K562 (cell line): ENCODE data around the gene LAMB3. TPM values are rescaled to one million over a fixed set of nuclear protein-coding genes. Genes with fewer than 3 reads are reported as not detected.

ENCODE experiments used
- ATF7 ChIP-seq: fragments of 450-650 bp; IDR thresholded peaks from 2 replicates; pipeline ENCODE4 v1.7.1; 2014; ENCODE audit warnings: mild to moderate bottlenecking, moderate library complexity
- FOXK1 ChIP-seq: sonication (generic); formaldehyde crosslinking; IDR thresholded peaks from 2 replicates; pipeline ENCODE4 v1.8.0; 2022; ENCODE audit warnings: missing genetic modification reagents, mild to moderate bottlenecking, borderline replicate concordance
- GABPA ChIP-seq: fragments of 200-800 bp; sonication (Bioruptor generic); conservative IDR thresholded peaks from 2 replicates; pipeline ENCODE4 v1.6.1; 2016; ENCODE audit warnings: low read depth, missing genetic modification characterization, missing compliant biosample characterization
- HNRNPK ChIP-seq: fragments of 200-400 bp; formaldehyde crosslinking; IDR thresholded peaks from one replicate; pipeline ENCODE4 v1.6.1; 2018; ENCODE audit warnings: mild to moderate bottlenecking, low read depth, low read length; ENCODE audit not compliant: poor library complexity, severe bottlenecking
- JUND ChIP-seq, 2 experiments: IDR thresholded peaks; 2 replicates in 1 of 2; 3 replicates in 1 of 2; pipeline ENCODE4 v1.6.1; 2011; ENCODE audit warnings: borderline replicate concordance in 2 of 2, low read depth in 2 of 2, low read length in 2 of 2, improper control_type of control experiment in 1 of 2, missing biosample characterization in 1 of 2, missing genetic modification characterization in 1 of 2, missing genetic modification reagents in 1 of 2
- MEIS2 ChIP-seq: fragments of 450-650 bp; IDR thresholded peaks from 2 replicates; pipeline ENCODE4 v1.6.1; 2014; ENCODE audit warnings: mild to moderate bottlenecking; ENCODE audit not compliant: partially characterized antibody
- NCOA1 ChIP-seq: fragments of 450-650 bp; IDR thresholded peaks from 2 replicates; pipeline ENCODE4 v1.6.1; 2016; ENCODE audit warnings: low read depth
- NCOA2 ChIP-seq, 2 experiments: fragments of 450-650 bp; IDR thresholded peaks; 2 replicates each; pipeline ENCODE4 v1.6.1; 2018; ENCODE audit warnings: mild to moderate bottlenecking in 2 of 2, moderate library complexity in 1 of 2; ENCODE audit not compliant: partially characterized antibody in 2 of 2
- PHF21A ChIP-seq: fragments of 450-650 bp; IDR thresholded peaks from 2 replicates; pipeline ENCODE4 v1.6.1; 2017; ENCODE audit warnings: low read depth, borderline replicate concordance
- SRF ChIP-seq, 2 experiments: fragments of 250-450, 450-650 bp in 1 of 2; sonication (Bioruptor Pico) in 1 of 2; sonication (generic) in 1 of 2; formaldehyde crosslinking; IDR thresholded peaks; 2 replicates each; pipeline versions ENCODE4 v1.5.0 to v1.5.1; 2020 to 2022; ENCODE audit warnings: mild to moderate bottlenecking in 1 of 2, missing genetic modification reagents in 1 of 2
- STAT5B ChIP-seq: fragments of 250-450 bp; sonication (Bioruptor Pico); IDR thresholded peaks from 2 replicates; pipeline ENCODE4 v1.8.0; 2021; ENCODE audit warnings: mild to moderate bottlenecking, inconsistent platforms
- ZNF217 ChIP-seq: sonication (generic); formaldehyde crosslinking; IDR thresholded peaks from 2 replicates; pipeline ENCODE4 v1.8.0; 2022; ENCODE audit warnings: mild to moderate bottlenecking, missing genetic modification reagents
- ZNF583 ChIP-seq: fragments of 250-450 bp; sonication (Bioruptor Pico); IDR thresholded peaks from 2 replicates; pipeline ENCODE4 v1.4.0; 2020
- polyA plus RNA-seq, 8 experiments: library from polyadenylated mRNA; depleted of rRNA in 4 of 8; stranded (reverse) in 5 of 8; unstranded in 3 of 8; fragments of >200 nt; fragmentation: Nextera tagmentation in 2 of 8; fragmentation: Illumina TruSeq in 1 of 8; extraction: Ambion mirVana in 2 of 8; extraction: Trizol in 1 of 8; gene quantifications; 2 replicates each; pipeline versions ENCODE4 v1.2.1 to v1.2.3, GENCODE V29; 2011 to 2014; ENCODE audit warnings: inconsistent platforms in 1 of 8, missing spikeins in 1 of 8
- total RNA-seq, 7 experiments: library from RNA; depleted of rRNA in 6 of 7; stranded (reverse); fragments of >200 nt in 6 of 7; fragmentation: Illumina TruSeq in 2 of 7; extraction: Trizol in 2 of 7; gene quantifications; 2 replicates each; pipeline versions ENCODE4 v1.2.1 to v1.2.3, GENCODE V29; 2011 to 2021; ENCODE audit warnings: low replicate concordance in 1 of 7
- TF ChIP-seq, protein P1 (sequence below), 2 experiments: fragments of 450-650 bp in 1 of 2; sonication (generic) in 1 of 2; formaldehyde crosslinking; conservative IDR thresholded peaks; 2 replicates each; pipeline versions ENCODE4 v1.4.0 to v1.8.1; 2020 to 2022; ENCODE audit warnings: mild to moderate bottlenecking in 1 of 2, missing genetic modification reagents in 1 of 2
- TF ChIP-seq, protein P2 (sequence below), 2 experiments: IDR thresholded peaks; 2 replicates each; pipeline ENCODE4 v1.6.1; 2012; ENCODE audit warnings: improper control_type of control experiment in 2 of 2, low read depth in 2 of 2, low read length in 2 of 2, borderline replicate concordance in 1 of 2
- TF ChIP-seq, protein P3 (sequence below): sonication (generic); formaldehyde crosslinking; IDR thresholded peaks from 2 replicates; pipeline ENCODE4 v1.8.1; 2023; ENCODE audit warnings: mild to moderate bottlenecking, missing genetic modification reagents
- TF ChIP-seq, protein P4 (sequence below): fragments of 450-650 bp; IDR thresholded peaks from 2 replicates; pipeline ENCODE4 v1.6.1; 2017; ENCODE audit warnings: antibody characterized with exemption
- TF ChIP-seq, protein P5 (sequence below): fragments of 250-450 bp; sonication (Bioruptor Pico); IDR thresholded peaks from 2 replicates; pipeline ENCODE4 v1.8.0; 2022; ENCODE audit warnings: moderate library complexity, mild to moderate bottlenecking, inconsistent platforms

The LAMB3 gene
- total and polyA plus RNA-seq, 9 of the 15 experiments (the other 6 are each of a cell fraction or from before 2014, with no cell fraction given) = 0.08 to 1.3 (median 0.91) TPM

DNA sequence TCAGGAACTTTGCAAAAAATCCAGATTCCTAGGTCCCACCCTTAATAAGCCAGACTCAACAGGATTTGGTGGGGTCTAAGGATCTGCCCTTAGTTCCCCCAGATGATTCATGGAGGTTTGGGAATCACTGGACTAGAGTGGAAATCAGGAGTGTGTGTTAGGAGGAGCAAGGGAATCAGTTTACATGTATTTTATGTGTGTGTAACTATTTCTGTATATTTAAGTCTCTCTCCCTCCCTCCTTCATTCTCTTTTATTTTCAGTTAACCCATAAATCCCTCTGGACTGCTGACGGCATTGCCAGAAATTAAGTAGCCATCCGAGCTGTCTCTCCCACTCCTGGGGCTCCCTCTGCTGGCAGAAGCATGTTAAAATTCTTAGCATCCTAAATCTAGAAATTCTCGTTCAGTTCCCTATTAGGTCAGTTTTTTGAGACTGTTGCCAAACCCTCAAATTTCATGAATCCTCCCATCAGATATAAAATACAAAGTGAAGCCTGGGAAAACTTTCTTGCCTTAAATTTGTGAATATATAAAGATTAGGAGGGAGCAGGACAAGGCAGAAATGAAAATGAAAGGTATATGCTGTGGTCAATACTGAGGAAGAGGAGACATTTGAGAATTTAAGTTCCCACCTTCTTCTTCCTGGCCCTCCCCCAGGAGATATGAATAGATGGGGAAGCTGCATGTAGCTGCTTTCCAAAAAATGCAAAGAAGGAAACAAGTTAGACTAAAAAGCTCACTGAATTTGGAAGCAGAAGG is 40.7 kb upstream of the LAMB3 start (continued):
- peak; percentile 64; the same call in 1 of the 2 replicates for TF ChIP-seq ATF7
- peak; percentile 55; the same call in 1 of the 2 replicates for TF ChIP-seq JUND (IDR thresholded peaks at IDR 0.05; ENCODE audit: borderline replicate concordance, low read depth, low read length)
- peak; percentile 20; the same call in 2 of the 3 replicates for TF ChIP-seq JUND (tag; IDR thresholded peaks at IDR 0.05; ENCODE audit: borderline replicate concordance, low read depth, low read length)
- no peak for TF ChIP-seq STAT5B (CRISPR knock-in tag)
- TF ChIP-seq, protein P1, sequence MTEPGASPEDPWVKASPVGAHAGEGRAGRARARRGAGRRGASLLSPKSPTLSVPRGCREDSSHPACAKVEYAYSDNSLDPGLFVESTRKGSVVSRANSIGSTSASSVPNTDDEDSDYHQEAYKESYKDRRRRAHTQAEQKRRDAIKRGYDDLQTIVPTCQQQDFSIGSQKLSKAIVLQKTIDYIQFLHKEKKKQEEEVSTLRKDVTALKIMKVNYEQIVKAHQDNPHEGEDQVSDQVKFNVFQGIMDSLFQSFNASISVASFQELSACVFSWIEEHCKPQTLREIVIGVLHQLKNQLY (CRISPR knock-in tag; conservative IDR thresholded peaks at IDR 0.05) = no peak
- no peak for TF ChIP-seq NCOA2 (IDR thresholded peaks at IDR 0.05; ENCODE audit: partially characterized antibody in 2 of 2)
- no peak for TF ChIP-seq GABPA
- no peak for TF ChIP-seq NCOA1
- TF ChIP-seq SRF (CRISPR knock-in tag; IDR thresholded peaks at IDR 0.05) = no peak
- TF ChIP-seq MEIS2 = peak; percentile 88
- TF ChIP-seq, protein P2, sequence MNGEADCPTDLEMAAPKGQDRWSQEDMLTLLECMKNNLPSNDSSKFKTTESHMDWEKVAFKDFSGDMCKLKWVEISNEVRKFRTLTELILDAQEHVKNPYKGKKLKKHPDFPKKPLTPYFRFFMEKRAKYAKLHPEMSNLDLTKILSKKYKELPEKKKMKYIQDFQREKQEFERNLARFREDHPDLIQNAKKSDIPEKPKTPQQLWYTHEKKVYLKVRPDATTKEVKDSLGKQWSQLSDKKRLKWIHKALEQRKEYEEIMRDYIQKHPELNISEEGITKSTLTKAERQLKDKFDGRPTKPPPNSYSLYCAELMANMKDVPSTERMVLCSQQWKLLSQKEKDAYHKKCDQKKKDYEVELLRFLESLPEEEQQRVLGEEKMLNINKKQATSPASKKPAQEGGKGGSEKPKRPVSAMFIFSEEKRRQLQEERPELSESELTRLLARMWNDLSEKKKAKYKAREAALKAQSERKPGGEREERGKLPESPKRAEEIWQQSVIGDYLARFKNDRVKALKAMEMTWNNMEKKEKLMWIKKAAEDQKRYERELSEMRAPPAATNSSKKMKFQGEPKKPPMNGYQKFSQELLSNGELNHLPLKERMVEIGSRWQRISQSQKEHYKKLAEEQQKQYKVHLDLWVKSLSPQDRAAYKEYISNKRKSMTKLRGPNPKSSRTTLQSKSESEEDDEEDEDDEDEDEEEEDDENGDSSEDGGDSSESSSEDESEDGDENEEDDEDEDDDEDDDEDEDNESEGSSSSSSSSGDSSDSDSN (IDR thresholded peaks at IDR 0.05; ENCODE audit: borderline replicate concordance in 1 of 2, low read depth in 2 of 2, low read length in 2 of 2) = no peak
- no peak for TF ChIP-seq ZNF217 (CRISPR knock-in tag)
- no peak for TF ChIP-seq HNRNPK
- TF ChIP-seq, protein P3, sequence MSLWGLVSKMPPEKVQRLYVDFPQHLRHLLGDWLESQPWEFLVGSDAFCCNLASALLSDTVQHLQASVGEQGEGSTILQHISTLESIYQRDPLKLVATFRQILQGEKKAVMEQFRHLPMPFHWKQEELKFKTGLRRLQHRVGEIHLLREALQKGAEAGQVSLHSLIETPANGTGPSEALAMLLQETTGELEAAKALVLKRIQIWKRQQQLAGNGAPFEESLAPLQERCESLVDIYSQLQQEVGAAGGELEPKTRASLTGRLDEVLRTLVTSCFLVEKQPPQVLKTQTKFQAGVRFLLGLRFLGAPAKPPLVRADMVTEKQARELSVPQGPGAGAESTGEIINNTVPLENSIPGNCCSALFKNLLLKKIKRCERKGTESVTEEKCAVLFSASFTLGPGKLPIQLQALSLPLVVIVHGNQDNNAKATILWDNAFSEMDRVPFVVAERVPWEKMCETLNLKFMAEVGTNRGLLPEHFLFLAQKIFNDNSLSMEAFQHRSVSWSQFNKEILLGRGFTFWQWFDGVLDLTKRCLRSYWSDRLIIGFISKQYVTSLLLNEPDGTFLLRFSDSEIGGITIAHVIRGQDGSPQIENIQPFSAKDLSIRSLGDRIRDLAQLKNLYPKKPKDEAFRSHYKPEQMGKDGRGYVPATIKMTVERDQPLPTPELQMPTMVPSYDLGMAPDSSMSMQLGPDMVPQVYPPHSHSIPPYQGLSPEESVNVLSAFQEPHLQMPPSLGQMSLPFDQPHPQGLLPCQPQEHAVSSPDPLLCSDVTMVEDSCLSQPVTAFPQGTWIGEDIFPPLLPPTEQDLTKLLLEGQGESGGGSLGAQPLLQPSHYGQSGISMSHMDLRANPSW (CRISPR knock-in tag) = no peak
- TF ChIP-seq, protein P4, sequence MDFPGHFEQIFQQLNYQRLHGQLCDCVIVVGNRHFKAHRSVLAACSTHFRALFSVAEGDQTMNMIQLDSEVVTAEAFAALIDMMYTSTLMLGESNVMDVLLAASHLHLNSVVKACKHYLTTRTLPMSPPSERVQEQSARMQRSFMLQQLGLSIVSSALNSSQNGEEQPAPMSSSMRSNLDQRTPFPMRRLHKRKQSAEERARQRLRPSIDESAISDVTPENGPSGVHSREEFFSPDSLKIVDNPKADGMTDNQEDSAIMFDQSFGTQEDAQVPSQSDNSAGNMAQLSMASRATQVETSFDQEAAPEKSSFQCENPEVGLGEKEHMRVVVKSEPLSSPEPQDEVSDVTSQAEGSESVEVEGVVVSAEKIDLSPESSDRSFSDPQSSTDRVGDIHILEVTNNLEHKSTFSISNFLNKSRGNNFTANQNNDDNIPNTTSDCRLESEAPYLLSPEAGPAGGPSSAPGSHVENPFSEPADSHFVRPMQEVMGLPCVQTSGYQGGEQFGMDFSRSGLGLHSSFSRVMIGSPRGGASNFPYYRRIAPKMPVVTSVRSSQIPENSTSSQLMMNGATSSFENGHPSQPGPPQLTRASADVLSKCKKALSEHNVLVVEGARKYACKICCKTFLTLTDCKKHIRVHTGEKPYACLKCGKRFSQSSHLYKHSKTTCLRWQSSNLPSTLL = no peak
- TF ChIP-seq, protein P5, sequence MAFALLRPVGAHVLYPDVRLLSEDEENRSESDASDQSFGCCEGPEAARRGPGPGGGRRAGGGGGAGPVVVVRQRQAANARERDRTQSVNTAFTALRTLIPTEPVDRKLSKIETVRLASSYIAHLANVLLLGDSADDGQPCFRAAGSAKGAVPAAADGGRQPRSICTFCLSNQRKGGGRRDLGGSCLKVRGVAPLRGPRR = no peak
- TF ChIP-seq ZNF583 (CRISPR knock-in tag) = no peak
- TF ChIP-seq FOXK1 (CRISPR knock-in tag) = no peak
- no peak for TF ChIP-seq PHF21A
